NCI-H82 treated with DMSO at 0.1 percent for 48 hours (cell line): ENCODE measurements around the gene FYB1.
"Not testable (repeated sequence)": the region's sequence is repeated elsewhere in the genome, so short reads cannot be mapped to it uniquely, and the experiment has no call there.

ENCODE experiments used
- DNase-seq: peaks from one replicate; lab custom pipeline; 2025; ENCODE audit not compliant: unreplicated experiment; lab: John Stamatoyannopoulos, UW

Gene FYB1

DNA sequence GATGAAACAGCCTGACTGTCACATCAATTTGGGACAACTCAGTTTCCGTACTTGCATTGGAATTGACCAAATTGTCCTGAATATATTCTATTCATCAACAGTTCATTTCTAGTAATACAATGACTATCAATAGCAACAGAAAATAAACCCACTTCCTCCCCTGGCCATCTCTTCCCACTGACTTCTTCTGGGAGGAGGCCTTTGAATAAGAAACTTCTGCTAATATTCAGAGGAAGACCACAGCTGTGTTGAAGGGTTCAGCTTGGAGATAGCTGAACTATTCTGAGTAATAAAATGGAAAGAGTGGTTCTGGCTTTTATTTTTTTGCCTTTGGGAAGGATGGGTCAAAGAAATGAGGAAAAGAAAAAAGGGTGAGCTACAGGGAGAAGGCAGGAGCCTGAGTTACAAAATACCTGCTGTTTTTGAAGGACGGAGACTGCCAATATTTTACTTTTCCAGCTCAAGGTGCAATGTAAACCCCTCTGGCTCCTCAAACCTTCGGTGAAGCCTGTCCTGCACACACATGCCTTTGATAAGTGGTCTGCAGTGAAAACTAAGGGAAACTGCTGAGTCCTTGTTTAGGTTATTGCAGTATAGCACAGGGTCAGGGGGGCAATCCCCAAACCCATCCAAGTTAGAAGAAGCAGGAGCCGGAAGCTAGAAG lies 29.9 kb downstream of the FYB1 start:
- no peak for DNase-seq

DNA sequence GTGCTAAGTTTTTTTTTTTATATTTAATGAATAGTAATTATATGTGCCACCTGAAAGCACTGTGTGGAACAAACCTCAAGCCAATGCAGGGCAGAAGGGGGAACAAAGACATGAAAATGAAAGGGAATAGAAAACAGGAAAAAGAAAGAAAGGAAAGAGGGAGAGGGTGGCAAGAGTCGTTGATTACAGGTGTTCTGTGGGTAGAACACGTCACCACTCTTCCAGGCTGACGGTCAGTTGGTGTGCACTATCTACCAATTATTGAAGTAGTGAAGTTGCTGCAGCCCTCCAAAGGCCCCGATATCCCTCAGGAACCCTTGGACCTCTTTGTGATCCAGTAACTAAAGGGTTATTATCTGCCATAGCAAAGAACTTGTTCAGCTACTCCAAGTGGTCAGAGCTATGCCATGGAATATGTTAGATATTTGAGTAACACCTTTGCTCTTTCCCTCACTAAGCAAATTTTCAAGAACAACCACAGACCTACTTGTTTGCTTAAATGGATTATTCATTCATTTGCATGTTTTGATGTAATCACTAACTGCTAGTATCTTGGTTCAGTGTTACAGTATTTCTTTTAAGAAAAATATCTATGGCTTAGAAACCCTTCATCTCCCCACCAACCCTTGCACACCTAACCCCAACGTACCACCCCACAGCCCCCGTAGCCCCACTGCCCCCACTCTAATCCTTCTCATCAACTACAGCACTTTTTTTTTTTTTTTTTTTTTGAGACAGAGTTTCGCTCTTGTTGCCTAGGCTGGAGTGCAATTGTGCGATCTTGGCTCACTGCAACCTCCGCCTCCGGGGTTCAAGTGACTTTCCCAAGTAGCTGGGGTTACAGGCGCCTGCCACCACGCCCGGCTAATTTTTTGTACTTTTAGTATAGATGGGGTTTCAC lies 31.3 kb downstream of the FYB1 start:
- no peak for DNase-seq

DNA sequence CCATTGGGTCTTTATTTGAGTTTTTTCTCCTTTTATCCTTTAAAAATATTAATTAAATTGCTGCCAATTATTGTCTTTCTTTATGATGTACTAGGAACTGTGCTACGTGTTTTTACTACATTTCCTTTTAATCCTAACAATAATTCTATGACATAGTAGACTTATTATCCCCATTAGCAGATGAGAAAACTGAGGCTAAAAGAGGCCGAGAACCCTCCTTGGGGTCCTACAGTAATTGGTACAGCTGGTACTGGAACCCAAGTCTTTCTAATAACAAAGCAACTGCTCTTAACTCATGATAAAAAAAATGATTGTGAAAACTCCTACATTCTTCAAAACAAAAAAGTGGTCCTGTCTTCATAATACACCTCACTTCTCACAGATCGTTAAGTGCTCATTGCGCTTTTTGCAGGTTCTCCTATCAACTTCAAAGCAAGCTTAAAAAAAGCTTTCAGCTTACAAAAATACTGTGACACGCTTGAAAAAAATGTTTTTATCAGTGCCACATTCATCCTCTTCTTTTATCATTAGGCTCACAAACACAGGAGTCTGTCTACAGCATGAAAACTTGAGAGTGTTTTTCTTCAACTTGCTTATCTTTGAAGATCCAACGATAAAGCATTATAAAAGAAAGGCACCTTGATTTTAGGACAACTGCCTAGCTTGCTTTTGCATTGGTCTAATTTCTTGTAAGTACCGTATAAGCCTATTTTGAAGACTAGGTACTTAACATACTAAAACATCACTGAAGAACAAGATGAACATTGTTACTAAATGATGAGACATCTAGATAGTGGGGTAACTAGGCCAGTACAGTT lies 32.4 kb downstream of the FYB1 start:
- no peak for DNase-seq

DNA sequence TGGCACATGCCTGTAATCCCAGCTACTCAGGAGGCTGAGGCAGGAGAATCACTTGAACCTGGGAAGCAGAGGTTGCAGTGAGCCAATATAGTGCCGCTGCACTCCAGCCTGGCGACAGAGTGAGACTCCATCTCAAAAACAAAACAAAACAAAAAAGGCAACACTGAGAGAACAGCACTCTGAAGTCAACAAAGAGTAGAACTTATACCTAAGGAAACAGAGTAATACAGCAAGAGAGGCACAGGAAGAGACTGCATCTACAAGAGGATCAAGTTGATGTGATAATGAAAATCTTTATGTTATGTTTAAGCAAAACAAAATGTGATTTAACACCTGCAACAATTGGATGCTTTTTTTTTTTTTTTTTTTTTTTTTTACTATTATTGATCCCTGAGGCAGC lies 33.1 kb downstream of the FYB1 start:
- DNase-seq: no peak

DNA sequence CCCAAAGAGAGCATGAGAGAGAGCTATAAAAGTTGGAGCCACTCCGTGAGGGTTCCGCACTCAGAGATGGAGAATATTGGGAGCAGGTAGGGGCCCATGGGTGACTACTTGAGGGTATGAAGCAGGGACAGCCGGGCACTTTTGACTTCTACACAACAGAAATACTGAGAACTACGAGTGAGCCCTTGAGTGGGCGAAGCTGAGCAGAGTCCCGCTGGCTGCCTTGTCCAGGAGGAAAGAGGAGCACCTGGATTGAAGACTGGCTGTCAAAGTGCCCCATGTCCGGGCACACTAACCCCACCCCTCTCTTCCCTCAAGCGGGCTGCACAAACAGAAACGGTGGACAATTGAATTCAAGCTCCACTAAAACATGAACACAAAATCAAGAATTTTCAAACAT lies 33.6 kb downstream of the FYB1 start:
- no peak for DNase-seq

DNA sequence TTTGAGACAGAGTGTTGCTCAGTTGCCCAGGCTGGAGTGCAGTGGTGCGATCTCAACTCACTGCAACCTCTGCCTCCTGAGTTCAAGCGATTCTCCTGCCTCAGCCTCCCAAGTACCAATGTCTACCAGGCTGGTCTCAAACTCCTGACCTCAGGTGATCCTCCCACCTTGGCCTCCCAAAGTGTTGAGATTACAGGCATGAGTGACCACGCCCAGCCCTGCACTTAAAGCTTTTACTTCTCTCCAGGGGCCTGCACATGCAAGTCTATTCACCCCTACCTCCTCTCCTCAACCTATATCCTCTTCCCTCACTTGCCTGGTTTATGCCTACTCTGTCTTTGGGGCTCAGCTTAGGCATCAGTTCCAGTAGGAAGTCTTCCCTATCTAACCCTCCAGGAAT lies 39.8 kb downstream of the FYB1 start:
- DNase-seq: not testable (repeated sequence)

DNA sequence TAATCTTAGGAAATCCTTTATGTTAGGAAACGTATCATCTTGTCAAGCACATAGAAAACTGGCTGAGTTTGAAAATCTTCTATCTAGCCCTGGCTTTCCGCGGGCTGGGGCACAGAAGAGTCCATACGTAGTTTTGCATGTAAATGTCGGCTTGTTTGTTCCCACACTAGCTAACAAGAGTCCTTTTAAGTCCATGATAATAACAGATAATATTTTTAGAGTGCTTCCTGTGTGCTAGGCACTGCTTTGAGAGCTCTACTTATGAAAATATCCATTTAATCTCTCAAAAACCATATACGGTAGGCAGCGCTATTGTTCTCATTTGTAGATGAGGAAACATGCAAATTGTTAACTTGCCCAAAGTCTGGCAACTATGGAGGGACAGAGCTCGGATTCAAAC lies 40.5 kb downstream of the FYB1 start:
- DNase-seq: no peak

DNA sequence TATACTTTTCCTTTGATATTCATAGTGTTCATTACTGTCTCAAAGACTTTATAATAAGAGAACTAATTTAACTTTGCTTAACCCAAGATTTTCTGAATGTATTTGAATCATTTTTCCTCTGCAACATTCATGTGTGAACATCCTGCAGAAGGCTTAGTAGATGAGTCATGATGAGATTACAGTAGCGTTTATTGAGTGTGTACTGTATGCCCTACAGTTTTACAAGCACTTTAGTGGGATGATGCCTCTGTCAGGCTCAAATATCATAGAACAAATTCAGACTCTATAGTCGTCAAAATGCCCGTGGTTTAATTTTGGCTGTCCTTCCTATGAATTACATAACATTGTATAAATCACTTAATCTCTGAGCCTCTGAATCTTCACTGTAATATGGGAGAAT lies 41.2 kb downstream of the FYB1 start:
- DNase-seq: no peak

DNA sequence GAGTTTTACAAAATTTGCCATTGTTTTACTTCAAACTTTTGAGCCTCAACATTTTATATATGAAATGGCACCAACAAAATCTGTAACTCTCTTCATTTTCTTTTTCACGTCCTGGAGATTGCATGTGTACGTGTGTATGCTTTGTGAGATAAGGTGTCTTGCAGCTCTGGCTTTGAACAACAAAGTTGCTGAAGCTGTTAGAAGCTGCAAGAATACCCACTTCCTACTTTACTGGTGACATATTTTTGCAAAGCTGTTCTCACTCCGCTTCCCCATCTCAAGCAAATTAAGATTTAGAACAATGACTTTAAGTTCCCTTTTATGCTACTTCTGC lies 41.8 kb downstream of the FYB1 start:
- DNase-seq: no peak

DNA sequence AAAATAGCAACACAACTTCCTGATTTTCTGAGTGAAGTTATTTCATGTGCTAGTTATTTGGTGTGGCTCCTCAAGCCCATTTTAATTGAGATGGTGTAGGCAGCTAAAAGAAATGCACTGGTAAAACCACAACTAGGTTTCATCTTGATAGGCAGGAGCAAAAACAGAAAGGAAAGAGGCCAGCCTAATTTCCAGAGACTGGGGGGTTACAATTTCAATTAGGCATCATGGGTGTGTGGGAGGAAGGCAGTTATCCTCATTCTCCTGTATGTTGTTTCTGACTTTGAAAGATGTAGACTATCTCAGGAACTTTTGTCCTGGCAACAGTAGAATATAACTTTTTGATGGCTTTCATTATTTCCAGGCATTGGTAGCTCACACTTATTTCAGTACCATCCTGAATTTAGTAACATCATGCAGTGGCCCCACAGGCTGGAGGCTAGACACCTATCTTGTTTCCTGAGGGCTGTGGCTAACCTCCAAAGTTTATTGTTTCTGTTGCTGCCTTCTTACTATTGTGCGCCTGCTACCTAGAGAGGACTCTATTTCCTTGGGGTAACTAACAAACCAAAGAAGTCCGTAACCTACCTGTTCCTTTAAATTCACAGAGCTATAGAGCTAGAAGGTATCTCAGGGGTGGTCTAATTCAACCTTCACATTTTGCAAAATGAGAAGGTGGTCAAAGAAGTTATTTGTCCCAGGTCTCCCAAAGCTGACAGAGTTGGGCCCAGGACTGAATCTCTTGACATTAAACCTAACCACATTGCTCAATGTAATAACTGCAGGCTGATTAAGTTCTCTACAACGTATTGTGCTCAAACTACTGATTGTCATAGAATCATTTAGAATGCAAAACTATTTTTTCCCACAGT lies 42.4 kb downstream of the FYB1 start:
- DNase-seq: no peak

DNA sequence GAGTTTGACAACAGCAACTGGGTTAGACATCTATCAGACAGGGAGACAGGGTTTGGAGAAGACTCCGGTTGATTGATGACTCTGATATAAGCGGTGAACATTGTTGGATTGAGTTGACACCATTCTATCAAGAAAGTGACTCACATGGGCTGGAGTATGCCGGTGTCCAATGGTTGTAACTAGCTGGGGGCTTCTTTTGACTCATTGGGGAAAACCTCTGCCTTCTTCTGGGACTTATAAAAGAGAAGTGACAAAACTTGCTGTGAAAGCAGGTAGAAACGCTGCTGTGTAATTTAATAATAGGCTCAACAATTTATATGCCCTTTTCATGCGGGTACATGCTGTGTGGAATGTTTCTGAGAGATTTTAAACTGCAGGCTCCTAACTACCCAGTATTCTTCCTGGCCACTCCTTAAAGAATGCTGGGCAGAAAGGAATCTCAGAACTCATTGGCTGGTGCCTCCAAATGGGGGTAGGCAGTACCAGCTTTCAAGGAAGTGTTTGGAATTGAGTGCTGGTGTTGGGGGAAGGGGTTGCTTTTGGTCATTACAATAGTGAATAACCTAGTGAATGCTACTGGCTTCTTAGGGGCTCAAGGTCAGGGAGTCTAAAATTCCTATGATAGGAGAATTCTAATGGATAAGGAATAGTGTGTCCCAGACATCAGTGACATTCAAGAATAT lies 43.9 kb downstream of the FYB1 start:
- no peak for DNase-seq

DNA sequence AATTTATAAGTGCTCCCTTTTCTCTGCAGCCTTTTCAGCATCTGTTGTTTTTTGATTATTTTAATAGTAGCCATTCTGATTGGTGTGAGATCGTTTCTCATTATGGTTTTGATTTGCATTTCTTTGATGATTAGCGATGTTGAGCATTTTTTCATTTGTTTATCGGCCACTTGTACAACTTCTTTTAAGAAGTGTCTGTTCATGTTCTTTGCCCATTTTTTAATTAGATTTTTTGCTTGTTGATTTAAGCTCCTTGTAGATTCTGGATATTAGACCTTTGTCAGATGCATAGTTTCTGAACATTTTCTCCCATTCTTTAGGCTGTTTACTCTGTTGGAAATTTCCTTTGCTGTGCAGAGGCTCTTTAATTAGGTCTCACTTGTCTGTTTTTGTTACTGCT lies 46.3 kb downstream of the FYB1 start:
- no peak for DNase-seq

DNA sequence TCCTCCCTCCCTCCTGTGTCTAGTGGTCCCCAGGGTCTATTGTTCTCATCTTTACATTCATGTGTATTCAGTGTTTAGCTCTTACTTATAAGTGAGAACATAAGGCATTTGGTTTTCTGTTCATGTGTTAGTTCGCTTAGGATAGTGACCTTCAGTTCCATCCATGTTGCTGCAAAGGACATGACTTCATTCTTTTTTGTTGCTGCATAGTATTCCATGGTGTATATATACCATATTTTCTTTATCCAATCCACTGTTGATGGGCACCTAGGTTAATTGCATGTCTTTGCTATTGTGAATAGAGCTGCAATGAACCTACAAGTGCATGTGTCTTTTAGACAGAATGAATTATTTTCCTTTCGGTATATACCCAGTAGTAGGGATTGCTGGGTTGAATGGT lies 46.8 kb downstream of the FYB1 start:
- no peak for DNase-seq

DNA sequence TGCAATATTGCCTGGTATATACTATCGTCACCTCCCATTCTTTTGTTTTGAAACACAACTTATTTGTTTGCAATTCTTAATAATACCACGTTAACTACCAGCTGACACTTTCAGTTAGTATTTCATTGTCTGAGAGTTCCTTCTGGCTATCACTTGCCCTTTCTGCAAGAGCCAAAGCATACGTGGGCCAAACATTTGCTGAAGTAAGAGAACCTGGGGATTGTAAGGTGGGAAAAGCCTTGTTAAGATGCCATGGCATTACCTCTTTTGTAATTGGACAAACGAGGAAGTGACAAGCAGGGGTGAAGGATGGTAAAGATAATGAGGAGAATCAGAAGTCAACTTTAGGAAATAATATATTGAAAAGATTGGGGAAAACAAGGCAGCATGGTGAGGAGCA lies 47.7 kb downstream of the FYB1 start:
- DNase-seq: no peak

DNA sequence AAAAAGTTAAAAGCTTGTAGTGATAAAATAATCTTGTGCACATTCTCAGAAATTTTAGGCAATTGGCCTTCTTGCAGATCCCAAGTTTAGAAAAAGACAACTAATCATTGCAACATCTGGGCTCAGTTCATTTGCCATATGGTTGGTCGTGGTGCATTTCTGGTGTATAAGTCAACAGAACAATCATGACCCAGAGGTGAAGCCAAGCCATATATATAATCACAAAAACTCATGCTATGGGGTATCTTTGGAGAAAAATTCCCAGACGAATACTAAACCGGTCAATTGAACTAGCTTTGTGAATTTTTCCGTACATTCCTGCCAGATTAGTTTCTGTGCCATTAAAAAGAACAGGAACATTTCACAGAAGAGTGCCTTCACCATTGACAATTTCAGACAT lies 50.3 kb downstream of the FYB1 start:
- no peak for DNase-seq

DNA sequence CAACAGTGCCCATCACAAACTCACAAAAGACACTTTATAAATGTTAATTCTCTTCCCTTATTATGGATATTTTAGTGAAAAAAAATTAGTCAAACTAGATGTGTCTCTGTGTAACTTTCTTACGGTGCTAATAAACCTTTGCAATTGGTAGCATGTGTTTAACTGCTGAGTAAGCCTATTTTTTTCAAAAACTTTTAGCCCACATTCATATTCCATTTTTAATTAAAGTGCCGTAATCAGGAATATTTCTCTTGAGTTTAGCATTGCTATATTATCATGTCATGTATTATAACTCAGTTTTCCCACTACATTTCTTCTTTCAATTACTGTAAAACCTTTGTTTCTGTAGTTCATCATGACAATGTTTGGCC lies 51.4 kb downstream of the FYB1 start:
- DNase-seq: no peak

DNA sequence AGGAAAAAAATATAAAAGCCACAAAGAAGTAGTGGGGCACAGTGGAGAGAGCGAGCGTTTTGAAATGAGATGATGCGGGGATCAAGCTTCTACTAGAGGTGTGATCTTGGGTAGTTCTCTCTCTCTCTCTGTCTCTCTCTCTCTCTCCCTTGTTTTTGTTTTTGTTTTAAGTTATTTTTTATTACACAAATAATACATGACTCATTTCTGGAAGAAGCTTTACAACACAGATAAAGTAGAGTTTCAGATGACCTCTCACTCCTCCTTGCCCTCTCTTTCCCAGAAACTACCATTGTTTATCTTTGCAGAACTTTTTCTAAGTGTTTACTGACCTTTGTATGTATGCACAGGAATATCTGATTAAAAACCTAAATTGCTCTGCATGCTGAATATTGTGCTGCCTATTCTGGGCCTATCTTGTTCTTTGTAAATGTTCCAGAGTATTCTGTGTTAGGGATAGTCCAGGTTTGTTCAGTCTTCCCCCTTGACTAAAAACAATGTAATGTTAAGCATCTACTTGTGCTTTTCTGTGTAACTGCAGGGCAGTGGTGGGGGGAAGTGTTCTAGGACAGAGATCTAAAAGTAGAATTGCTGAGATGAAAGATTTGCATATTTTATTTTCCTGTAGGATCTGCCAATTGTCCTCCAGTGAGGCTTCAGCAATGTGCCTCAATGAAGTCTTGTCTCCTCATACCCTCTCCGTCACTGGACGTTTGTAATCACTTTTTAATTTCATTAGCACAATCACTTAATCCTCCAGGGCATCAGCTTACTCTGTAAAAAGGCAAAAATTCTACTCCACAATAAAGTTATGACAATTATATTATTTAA lies 52.0 kb downstream of the FYB1 start:
- DNase-seq: peak; percentile 29

DNA sequence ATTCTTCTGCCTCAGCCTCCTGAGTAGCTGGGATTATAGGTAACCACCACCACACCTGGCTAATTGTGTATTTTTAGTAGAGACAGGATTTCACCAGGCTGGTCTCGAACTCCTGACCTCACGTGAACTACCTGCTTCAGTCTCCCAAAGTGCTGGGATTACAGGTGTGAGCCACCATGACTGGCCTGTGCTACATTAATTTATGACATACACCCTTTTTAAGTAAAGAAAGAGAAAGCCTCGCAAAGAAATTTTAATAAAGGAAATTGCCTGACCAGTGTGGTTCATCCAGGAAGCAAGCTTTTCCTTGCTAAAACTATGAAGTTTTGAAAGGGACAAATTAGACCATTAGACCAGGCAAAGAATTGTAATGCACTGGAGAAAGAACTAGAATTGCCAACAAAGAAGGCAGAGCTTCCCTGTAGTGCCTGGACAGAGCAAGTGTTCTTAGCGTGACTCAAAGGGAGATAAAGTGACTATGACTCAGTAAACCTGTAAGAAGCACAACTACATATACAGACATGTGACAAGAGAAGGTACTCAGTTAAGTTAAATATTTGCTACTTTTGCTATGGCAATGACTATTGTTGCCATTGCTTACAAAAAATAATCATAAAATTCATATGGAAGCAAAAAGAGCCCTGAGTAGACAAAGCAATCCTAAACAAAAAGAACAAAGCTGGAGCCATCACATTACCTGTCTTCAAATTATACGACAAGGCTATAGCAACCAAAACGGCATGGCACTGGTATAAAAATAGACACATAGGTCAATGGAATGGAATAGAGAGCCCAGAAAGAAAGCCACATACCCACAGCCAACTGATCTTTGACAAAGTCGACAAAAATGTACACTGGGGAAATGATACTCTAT lies 54.6 kb downstream of the FYB1 start:
- no peak for DNase-seq

DNA sequence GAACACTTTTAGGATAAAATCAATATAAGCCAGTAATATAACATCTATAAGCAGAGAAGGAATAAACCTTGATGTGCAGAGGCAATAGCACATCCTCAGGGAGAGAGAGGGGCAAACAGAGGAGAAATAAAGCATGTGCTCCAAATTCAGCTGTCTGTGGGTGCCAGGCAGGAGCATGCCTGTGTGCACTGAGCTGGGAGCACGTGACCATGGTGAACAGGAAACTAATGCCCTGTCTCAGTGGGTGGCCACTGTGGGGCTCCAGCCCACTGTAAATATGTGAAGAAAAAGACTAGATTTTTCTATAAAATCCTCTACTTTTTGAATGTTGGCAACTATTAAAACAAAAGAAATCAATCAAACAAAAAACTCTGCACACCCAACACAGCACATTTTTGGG lies 55.3 kb downstream of the FYB1 start:
- no peak for DNase-seq
